Measurements from ENCODE around the gene TRIM24. TPM values are rescaled to one million over a fixed set of nuclear protein-coding genes. Genes with fewer than 3 reads are reported as not detected.

Gene TRIM24
- total RNA-seq, 1 experiment from 2014 or later = 113 TPM

DNA sequence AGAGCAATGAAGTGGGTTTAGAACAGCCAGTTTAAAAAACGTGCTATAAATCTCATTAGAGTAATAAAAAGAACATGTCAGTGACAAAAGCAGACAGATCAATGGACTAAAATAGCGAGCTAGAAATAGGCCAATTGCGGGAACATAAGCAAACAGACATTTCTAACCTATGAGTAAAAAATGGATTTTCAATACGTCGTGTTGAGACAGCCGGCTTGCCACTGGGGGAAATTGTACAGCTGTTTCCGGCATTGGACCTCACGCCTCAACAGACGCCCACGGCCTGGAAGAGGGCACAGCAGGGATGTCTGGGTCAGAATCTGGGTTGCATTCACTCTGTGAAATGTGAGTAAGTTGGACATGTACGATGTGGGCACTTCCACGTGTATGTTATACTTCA, 148.2 kb downstream of the TRIM24 start (continued):
- TF ChIP-seq, protein P1, sequence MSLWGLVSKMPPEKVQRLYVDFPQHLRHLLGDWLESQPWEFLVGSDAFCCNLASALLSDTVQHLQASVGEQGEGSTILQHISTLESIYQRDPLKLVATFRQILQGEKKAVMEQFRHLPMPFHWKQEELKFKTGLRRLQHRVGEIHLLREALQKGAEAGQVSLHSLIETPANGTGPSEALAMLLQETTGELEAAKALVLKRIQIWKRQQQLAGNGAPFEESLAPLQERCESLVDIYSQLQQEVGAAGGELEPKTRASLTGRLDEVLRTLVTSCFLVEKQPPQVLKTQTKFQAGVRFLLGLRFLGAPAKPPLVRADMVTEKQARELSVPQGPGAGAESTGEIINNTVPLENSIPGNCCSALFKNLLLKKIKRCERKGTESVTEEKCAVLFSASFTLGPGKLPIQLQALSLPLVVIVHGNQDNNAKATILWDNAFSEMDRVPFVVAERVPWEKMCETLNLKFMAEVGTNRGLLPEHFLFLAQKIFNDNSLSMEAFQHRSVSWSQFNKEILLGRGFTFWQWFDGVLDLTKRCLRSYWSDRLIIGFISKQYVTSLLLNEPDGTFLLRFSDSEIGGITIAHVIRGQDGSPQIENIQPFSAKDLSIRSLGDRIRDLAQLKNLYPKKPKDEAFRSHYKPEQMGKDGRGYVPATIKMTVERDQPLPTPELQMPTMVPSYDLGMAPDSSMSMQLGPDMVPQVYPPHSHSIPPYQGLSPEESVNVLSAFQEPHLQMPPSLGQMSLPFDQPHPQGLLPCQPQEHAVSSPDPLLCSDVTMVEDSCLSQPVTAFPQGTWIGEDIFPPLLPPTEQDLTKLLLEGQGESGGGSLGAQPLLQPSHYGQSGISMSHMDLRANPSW (CRISPR knock-in tag; conservative IDR thresholded peaks at IDR 0.05; ENCODE audit: low read depth) = no peak
- TF ChIP-seq, protein P2, sequence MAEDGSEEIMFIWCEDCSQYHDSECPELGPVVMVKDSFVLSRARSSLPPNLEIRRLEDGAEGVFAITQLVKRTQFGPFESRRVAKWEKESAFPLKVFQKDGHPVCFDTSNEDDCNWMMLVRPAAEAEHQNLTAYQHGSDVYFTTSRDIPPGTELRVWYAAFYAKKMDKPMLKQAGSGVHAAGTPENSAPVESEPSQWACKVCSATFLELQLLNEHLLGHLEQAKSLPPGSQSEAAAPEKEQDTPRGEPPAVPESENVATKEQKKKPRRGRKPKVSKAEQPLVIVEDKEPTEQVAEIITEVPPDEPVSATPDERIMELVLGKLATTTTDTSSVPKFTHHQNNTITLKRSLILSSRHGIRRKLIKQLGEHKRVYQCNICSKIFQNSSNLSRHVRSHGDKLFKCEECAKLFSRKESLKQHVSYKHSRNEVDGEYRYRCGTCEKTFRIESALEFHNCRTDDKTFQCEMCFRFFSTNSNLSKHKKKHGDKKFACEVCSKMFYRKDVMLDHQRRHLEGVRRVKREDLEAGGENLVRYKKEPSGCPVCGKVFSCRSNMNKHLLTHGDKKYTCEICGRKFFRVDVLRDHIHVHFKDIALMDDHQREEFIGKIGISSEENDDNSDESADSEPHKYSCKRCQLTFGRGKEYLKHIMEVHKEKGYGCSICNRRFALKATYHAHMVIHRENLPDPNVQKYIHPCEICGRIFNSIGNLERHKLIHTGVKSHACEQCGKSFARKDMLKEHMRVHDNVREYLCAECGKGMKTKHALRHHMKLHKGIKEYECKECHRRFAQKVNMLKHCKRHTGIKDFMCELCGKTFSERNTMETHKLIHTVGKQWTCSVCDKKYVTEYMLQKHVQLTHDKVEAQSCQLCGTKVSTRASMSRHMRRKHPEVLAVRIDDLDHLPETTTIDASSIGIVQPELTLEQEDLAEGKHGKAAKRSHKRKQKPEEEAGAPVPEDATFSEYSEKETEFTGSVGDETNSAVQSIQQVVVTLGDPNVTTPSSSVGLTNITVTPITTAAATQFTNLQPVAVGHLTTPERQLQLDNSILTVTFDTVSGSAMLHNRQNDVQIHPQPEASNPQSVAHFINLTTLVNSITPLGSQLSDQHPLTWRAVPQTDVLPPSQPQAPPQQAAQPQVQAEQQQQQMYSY (CRISPR knock-in tag; IDR thresholded peaks at IDR 0.05) = no peak
- TF ChIP-seq IRF2 (CRISPR knock-in tag; IDR thresholded peaks at IDR 0.05; ENCODE audit: borderline replicate concordance, low read depth) = no peak
- no peak for TF ChIP-seq PRRX2 (CRISPR knock-in tag; IDR thresholded peaks at IDR 0.05)

DNA sequence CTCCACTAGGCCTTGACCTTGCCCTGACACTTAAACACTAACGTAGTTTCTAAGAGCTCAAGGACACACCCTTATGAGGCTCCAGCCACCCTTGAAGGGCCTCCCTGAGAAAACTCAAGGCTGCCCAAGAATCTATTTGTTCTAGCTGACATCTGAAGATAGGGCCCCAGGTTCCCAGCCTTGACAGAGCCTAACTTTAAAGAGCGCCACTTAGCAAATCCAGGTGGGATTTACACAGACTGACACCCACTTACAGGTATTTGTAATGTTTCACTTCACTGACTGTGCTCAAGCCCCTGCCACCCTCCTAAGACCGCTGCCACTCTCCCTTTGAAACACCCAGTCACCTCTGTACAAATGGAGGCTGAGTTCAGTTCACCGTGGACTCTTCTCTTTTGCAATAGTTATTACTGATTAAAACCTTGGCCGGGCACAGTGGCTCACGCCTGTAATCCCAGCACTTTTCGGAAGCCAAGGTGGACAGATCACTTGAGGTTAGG, 150.7 kb downstream of the TRIM24 start:
- no peak overlapping the region for H3K4me3 Mint-ChIP-seq
- no peak overlapping the region for H3K27ac Mint-ChIP-seq
- H3K9me3 Mint-ChIP-seq = peaks cover 10% of the 10 kb centered on the region
- CTCF ChIA-PET = interaction anchor here (0.7 to 1.2 kb wide), 2 partner anchors 128 to 187 kb away, joined by 3 to 4 read pairs; partner anchors contain the start of genes ATP6V0A4 and TMEM213
- ATAC-seq (peak; percentile 44), DNase-seq (ENCODE audit: low spot score) (no peak)
- H3K36me3 Mint-ChIP-seq = peaks cover 10% of the 10 kb centered on the region
- POLR2A ChIA-PET = no interaction called here
- TF ChIP-seq SMAD3 (CRISPR knock-in tag; IDR thresholded peaks at IDR 0.05; ENCODE audit: borderline replicate concordance) = no peak
- TF ChIP-seq, protein P3, sequence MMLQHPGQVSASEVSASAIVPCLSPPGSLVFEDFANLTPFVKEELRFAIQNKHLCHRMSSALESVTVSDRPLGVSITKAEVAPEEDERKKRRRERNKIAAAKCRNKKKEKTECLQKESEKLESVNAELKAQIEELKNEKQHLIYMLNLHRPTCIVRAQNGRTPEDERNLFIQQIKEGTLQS (CRISPR knock-in tag; conservative IDR thresholded peaks at IDR 0.05) = no peak
- TF ChIP-seq, protein P4, sequence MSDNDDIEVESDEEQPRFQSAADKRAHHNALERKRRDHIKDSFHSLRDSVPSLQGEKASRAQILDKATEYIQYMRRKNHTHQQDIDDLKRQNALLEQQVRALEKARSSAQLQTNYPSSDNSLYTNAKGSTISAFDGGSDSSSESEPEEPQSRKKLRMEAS (CRISPR knock-in tag; IDR thresholded peaks at IDR 0.05) = no peak
- TF ChIP-seq ZNF219 (CRISPR knock-in tag; IDR thresholded peaks at IDR 0.05; ENCODE audit: borderline replicate concordance) = no peak
- TF ChIP-seq, protein P5, sequence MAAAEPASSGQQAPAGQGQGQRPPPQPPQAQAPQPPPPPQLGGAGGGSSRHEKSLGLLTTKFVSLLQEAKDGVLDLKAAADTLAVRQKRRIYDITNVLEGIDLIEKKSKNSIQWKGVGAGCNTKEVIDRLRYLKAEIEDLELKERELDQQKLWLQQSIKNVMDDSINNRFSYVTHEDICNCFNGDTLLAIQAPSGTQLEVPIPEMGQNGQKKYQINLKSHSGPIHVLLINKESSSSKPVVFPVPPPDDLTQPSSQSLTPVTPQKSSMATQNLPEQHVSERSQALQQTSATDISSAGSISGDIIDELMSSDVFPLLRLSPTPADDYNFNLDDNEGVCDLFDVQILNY (CRISPR knock-in tag; IDR thresholded peaks at IDR 0.05) = no peak
- TF ChIP-seq NR2C2 (CRISPR knock-in tag; IDR thresholded peaks at IDR 0.05) = no peak
- H3K27me3 Mint-ChIP-seq (ENCODE audit: low read depth) = no peaks in the 10 kb centered on the region
- peaks cover 8% of the 10 kb centered on the region for H3K4me1 Mint-ChIP-seq

DNA sequence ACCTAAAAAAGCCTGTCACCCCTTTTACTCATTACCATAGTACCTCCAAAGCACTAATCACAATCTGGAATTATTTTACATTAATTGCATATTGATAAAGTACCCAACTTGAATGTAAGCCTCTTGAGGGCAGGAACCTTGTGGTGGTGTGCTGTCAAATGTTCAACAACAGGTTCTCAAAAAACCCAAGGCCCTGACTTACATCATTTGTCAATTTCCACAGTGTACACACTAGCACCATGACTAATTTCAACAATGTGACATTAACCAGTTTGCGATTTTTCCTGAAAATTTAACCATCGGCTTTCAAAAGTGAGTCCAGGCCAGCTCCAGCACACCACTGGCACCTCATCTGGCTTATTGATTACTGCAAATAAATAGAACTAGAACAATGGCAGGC, 153.6 kb downstream of the TRIM24 start:
- Mint-ChIP-seq H3K4me1 (peaks cover 8% of the 10 kb centered on the region), H3K27me3 (ENCODE audit: low read depth) (no peaks in the 10 kb centered on the region), H3K36me3 (no peaks in the 10 kb centered on the region), H3K4me3 (no peak overlapping the region), H3K27ac (no peak overlapping the region), H3K9me3 (no peaks in the 10 kb centered on the region)
- CTCF ChIA-PET = interaction anchor here (0.6 kb wide), 1 partner anchor 21 kb away, joined by 4 read pairs; no protein-coding TSS in a partner anchor
- ATAC-seq = no peak
- DNase-seq (ENCODE audit: low spot score) = no peak
- TF ChIP-seq FOXP1 (CRISPR knock-in tag; IDR thresholded peaks at IDR 0.05; ENCODE audit: borderline replicate concordance) (no peak), GABPB1 (CRISPR knock-in tag; IDR thresholded peaks at IDR 0.05) (peak; percentile 59; the same call in 1 of the 2 replicates)
- POLR2A ChIA-PET = no interaction called here

DNA sequence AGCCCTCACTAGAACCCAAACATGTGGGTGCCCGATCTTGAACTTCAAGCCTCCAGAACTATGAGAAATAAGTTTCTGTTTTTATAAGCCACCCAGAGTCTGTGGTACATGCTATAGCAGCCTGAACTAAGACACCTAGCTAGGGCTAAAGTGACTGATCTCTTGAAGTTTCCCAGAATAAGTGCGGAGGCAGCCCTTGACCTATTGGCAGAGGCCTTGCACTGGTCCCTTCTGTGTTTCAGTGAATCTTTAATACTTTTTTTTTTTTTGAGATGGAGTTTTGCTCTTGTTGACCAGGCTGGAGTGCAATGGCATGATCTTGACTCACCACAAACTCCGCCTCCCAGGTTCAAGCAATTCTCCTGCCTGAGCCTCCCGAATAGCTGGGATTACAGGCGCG, 156.0 kb downstream of the TRIM24 start:
- POLR2A ChIA-PET = no interaction called here
- TF ChIP-seq, protein P6, sequence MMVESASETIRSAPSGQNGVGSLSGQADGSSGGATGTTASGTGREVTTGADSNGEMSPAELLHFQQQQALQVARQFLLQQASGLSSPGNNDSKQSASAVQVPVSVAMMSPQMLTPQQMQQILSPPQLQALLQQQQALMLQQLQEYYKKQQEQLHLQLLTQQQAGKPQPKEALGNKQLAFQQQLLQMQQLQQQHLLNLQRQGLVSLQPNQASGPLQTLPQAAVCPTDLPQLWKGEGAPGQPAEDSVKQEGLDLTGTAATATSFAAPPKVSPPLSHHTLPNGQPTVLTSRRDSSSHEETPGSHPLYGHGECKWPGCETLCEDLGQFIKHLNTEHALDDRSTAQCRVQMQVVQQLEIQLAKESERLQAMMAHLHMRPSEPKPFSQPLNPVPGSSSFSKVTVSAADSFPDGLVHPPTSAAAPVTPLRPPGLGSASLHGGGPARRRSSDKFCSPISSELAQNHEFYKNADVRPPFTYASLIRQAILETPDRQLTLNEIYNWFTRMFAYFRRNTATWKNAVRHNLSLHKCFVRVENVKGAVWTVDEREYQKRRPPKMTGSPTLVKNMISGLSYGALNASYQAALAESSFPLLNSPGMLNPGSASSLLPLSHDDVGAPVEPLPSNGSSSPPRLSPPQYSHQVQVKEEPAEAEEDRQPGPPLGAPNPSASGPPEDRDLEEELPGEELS (CRISPR knock-in tag; IDR thresholded peaks at IDR 0.05) = no peak
- TF ChIP-seq, protein P7, sequence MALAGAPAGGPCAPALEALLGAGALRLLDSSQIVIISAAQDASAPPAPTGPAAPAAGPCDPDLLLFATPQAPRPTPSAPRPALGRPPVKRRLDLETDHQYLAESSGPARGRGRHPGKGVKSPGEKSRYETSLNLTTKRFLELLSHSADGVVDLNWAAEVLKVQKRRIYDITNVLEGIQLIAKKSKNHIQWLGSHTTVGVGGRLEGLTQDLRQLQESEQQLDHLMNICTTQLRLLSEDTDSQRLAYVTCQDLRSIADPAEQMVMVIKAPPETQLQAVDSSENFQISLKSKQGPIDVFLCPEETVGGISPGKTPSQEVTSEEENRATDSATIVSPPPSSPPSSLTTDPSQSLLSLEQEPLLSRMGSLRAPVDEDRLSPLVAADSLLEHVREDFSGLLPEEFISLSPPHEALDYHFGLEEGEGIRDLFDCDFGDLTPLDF (CRISPR knock-in tag; IDR thresholded peaks at IDR 0.05) = no peak
- TF ChIP-seq, protein P8, sequence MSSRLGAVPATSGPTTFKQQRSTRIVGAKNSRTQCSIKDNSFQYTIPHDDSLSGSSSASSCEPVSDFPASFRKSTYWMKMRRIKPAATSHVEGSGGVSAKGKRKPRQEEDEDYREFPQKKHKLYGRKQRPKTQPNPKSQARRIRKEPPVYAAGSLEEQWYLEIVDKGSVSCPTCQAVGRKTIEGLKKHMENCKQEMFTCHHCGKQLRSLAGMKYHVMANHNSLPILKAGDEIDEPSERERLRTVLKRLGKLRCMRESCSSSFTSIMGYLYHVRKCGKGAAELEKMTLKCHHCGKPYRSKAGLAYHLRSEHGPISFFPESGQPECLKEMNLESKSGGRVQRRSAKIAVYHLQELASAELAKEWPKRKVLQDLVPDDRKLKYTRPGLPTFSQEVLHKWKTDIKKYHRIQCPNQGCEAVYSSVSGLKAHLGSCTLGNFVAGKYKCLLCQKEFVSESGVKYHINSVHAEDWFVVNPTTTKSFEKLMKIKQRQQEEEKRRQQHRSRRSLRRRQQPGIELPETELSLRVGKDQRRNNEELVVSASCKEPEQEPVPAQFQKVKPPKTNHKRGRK (CRISPR knock-in tag; IDR thresholded peaks at IDR 0.05; ENCODE audit: borderline replicate concordance) = no peak
- TF ChIP-seq ZNF138 (CRISPR knock-in tag; conservative IDR thresholded peaks at IDR 0.05) (no peak), ZBTB21 (CRISPR knock-in tag; IDR thresholded peaks at IDR 0.05; ENCODE audit: borderline replicate concordance) (no peak), NR2C2 (CRISPR knock-in tag; IDR thresholded peaks at IDR 0.05) (no peak)

More for the DNA sequence above, 156.0 kb downstream of the TRIM24 start:
- Mint-ChIP-seq H3K4me3 (no peak overlapping the region), H3K9me3 (no peaks in the 10 kb centered on the region), H3K36me3 (no peaks in the 10 kb centered on the region), H3K4me1 (peaks cover 2% of the 10 kb centered on the region; the same call in 1 of the 2 replicates), H3K27ac (no peak overlapping the region), H3K27me3 (ENCODE audit: low read depth) (no peaks in the 10 kb centered on the region)
- DNase-seq (ENCODE audit: low spot score) (no peak), ATAC-seq (no peak)
- CTCF ChIA-PET = no interaction called here

Measured in WTC11 (cell line).